GM19438 (cell line): ENCODE results near the gene AP5S1.
"Not testable (repeated sequence)": the region's sequence is repeated elsewhere in the genome, so short reads cannot be mapped to it uniquely, and the experiment has no call there.

Experiments
- ATAC-seq: cut with Tn5 transposase; IDR thresholded peaks from one replicate; pipeline ENCODE4 v1.9.1; 2021; ENCODE audit warnings: low read depth; ENCODE audit not compliant: unreplicated experiment

Gene AP5S1

GRCh38 chr20:3840201-3840600 lies 19.9 kb downstream of the AP5S1 start:
- ATAC-seq, result not testable (repeated sequence)

- ATAC-seq, result no peak
These were observed 22.1 kb downstream of the AP5S1 start for GRCh38 chr20:3842348-3842930.

- no peak for ATAC-seq
These were observed 23.1 kb downstream of the AP5S1 start for GRCh38 chr20:3843490-3843889.

DNA sequence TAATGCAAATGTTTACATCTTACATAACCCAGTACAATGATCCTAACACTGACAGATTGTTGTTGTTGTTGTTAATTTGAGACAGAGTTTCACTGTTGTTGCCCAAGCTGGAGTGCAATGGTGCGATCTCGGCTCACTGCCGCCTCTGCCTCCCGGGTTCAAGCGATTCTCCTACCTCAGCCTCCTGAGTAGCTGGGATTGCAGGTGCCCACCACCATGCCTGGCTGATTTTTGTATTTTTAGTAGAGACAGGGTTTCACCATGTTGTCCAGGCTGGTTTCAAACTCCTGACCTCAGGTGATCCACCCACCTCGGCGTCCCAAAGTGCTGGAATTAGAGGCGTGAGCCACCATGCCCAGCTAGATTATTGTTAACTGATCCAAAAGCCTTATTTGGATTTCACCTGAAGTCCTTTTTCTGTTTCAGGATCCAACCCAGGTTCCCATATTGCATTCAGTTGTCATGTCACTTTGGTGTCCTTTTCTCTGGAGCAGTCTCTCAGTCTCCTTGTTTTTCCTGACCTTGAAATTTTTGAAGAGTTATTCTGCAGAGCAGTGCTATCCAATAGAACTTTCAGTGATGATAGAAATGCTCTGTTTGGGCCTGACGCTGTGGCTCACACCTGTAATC lies 23.8 kb downstream of the AP5S1 start:
- ATAC-seq, result not testable (repeated sequence)

DNA sequence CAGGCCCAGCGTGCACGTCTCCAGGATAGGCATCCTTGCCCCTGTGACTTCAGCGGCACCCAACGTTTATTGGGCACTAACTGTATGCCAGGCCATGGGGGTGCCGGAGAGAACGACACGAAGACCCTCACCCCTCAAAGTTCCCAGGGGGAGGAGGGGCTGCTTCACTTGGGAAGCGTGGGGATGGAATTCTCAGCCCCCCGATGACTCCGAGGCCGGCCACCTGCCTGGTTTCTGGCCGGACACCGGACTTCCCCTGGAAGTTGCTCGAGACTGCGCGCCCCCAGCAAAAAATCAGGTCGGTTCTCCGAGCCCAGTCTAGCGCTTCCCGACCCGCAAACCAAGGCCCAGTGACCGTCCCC lies 26.0 kb downstream of the AP5S1 start:
- ATAC-seq, result no peak

GRCh38 chr20:3846740-3847428 lies 26.5 kb downstream of the AP5S1 start, which contains the start of gene MAVS:
MAVS (plus strand) TSS chr20:3846834; CDS start chr20:3854625, 7,791 bp downstream.
- ATAC-seq, result peak; percentile 93

GRCh38 chr20:3847429-3847940 lies 27.1 kb downstream of the AP5S1 start:
- no peak for ATAC-seq

DNA sequence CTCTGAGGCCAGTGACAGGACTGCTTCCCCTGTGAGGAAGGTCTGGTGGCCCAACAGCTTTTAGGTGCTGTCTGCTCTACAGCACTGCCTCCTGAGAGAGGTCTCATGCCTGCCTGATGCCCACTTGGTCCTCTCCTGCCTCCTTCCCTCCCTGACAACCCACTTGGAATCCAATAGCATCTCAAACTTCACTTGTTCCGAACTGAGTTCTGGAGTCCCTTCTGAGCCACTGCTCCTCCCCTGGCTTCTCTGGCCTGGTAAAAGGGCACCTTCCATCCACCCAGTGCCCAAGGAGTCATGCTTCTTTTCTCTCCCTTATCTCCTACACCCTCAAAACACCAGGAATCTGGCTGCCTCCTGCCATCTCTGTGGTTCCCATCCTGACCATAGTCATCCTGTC lies 28.2 kb downstream of the AP5S1 start:
- no peak for ATAC-seq

- no peak for ATAC-seq
These were observed 34.1 kb downstream of the AP5S1 start for GRCh38 chr20:3854462-3854871.

GRCh38 chr20:3857405-3857804 lies 37.1 kb downstream of the AP5S1 start:
- no peak for ATAC-seq

GRCh38 chr20:3858689-3859088 lies 38.3 kb downstream of the AP5S1 start:
- ATAC-seq, result no peak

DNA sequence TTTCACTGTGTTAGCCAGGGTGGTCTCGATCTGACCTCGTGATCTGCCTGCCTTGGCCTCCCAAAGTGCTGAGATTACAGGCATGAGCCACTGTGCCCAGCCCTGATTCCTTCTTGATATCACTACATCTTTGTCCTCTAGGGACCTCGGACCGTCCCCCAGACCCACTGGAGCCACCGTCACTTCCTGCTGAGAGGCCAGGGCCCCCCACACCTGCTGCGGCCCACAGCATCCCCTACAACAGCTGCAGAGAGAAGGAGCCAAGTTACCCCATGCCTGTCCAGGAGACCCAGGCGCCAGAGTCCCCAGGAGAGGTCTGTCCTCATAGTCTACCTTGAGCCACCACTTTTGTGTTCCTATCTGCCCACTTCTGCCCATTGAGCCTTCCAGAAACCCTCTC lies 40.8 kb downstream of the AP5S1 start:
- no peak for ATAC-seq

GRCh38 chr20:3862333-3862732 lies 42.0 kb downstream of the AP5S1 start:
- no peak for ATAC-seq

DNA sequence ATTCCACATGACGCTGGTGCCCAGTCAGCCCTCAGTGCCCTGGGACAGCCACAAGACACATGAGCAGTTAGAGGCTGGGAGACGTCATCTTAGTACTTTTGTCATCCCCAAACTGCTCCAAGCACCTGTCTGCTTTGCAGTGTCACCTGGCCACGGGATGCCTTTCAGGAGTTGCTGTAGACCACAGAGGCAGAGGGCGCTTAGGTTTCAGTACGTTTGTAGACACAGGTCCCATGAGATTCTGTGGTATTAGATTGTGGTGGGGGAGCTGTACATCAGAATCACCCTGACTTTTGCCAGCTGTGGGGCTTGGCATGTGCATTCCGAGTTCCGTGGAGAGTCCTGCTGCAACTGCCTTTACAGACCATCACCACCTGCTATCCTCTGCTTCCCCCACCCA lies 43.0 kb downstream of the AP5S1 start:
- no peak for ATAC-seq

DNA sequence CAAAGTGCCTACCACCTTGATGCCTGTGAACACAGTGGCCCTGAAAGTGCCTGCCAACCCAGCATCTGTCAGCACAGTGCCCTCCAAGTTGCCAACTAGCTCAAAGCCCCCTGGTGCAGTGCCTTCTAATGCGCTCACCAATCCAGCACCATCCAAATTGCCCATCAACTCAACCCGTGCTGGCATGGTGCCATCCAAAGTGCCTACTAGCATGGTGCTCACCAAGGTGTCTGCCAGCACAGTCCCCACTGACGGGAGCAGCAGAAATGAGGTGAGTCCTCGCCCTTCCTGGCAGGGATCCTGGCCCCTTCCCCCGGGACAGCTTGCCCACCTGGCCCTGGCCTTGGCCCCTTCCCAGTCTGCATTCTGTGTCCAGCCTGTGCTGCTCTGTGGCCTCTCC lies 44.2 kb downstream of the AP5S1 start:
- no peak for ATAC-seq

DNA sequence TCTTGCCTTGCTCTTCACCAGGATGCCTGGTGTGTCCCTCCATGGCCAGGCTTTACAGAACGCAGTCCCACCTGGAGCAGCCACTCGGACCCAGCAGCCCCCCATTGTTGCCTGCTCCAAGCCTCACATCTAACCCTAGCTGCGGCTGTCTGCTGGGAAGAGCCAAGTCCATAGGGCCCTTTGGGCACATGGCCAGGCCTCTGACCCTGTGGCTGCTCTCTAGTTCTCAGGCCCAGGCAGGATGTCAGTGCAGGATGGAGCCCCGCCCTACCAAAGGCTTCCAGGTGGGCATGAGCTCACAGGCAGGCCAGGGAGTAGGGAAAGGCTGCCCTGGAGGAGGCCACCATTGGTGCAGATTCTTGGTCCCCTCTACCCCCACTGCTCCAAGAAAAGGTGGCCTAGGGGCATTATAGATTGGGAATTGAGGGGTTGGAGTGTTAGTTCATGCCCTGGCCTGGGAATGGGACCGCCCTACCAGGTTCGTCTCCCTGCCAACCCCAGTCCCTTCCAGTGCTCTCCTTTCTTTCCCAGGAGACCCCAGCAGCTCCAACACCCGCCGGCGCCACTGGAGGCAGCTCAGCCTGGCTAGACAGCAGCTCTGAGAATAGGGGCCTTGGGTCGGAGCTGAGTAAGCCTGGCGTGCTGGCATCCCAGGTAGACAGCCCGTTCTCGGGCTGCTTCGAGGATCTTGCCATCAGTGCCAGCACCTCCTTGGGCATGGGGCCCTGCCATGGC lies 45.0 kb downstream of the AP5S1 start:
- ATAC-seq, result no peak

GRCh38 chr20:3865887-3866407 lies 45.6 kb downstream of the AP5S1 start:
- no peak for ATAC-seq

GRCh38 chr20:3866464-3866863 lies 46.1 kb downstream of the AP5S1 start:
- no peak for ATAC-seq

- no peak for ATAC-seq
These were observed 47.5 kb downstream of the AP5S1 start for GRCh38 chr20:3867802-3868201.

DNA sequence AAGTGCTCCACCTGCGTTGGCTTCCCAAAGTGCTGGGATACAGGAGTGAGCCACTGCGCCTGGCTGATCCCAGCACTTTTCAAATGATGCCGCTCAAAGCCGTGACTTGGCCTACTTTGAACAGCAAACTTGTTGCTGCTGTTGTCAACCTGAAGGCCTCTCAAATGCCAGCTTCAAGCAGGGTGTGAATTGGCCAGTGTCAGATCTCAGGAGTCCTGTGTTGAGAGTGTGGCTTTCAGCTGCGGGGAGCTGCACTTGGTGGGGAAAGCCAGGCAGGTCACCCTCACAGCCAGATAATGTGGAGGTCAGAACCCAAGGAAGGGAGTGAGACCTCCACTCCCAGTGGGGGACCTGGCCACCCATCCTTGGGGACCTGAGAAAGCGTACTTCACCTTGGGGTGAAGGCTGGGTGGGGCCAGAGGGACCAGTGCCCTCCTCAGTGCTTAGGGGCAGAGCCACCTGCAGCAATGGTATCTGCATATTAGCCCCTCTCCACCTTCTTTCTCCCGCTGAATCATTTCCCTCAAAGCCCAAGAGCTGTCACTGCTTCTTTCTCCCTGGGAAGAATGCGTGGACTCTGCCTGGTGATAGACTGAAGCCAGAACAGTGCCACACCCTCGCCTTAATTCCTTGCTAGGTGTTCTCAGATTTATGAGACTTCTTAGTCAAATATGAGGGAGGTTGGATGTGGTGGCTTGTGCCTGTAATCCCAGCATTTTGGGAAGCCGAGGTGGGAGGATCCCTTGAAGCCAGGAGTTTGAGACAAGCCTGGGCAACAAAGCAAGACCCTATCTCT lies 49.7 kb downstream of the AP5S1 start:
- no peak for ATAC-seq
